RCC 7860 (cell line): Measurements from ENCODE around the gene LAPTM5.

ENCODE experiments used
- DNase-seq: peaks from one replicate; pipeline ENCODE4 v3.0.0-alpha.2; 2015; ENCODE audit warnings: low spot score
- FAIRE-seq: peaks from 2 replicates; lab custom pipeline; 2012; peaks lifted over from hg19 to GRCh38; lab: Jason Lieb, UNC

Gene LAPTM5

DNA sequence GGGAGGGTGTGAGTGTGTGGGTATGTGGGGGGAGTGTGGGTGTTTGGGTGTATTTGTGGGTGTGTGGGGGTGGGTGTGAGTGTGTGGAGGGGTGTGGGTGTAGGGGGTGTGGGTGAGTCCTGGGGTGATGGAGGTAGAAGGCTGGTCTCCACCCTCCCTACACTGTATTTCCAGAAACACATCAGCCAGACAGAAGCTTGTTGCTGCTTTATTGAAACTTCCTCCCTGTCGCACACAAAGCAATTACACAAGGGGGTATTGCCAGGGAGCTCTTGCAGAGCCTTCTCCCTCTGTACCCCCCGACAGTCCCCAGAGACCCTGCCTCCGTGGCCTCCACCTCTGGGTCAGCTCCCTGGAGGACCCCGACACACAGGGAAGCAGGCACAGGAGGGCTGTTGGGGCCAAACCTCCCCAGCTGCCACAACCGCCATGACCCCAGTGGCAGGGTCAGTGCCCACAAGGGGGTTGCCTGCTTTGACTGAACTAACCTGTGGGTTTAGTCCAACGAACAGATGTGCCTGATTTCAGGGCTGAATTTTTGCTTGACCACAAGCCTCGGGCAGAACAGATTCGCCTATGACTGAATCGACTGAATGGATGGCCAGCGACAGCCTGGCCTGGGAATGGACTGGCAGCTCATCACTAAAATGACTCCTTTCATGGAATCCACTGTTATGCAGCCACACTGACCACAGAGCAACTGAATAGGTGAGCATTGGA, 25.1 kb downstream of the LAPTM5 start:
- FAIRE-seq = peak; percentile 93

GRCh38 chr1:30731806-30732276, 25.7 kb downstream of the LAPTM5 start:
- FAIRE-seq = no peak
- DNase-seq = no peak

More for the DNA sequence above, 25.1 kb downstream of the LAPTM5 start:
- peak; percentile 92 for DNase-seq

DNA sequence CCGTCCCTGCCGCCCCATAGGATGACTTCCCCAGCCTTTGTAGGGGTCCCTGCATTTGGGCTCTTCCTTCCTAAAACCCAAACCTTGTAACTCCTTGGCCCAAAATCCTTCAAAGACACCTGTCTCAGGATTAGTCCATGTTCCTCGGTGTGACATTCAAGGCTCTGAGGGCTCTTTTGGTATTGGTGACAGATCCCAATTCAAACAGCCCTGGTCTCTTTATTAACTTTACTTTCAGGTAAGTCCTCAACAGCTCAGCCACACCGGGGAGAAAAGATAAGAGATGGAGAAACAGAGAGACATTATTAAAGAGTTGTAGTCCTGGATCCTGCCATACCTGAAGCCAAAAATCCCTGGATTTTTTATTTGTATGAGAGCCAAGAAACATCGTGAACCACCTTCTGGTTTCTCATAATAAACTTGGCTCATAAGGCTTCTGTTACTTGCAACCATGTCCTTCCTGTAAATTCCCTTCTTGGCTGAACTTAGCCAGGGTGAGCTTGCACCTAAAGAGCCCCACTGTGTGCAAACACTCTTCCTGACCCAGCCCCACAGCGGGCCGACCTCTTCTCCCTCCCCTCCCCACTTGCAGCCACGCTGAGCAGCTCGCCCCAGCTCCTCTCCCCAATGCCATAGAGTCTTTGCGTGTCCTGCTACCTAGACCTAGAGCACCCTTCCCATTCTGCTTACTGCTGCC, 26.3 kb downstream of the LAPTM5 start:
- no peak for DNase-seq
- FAIRE-seq = no peak

DNA sequence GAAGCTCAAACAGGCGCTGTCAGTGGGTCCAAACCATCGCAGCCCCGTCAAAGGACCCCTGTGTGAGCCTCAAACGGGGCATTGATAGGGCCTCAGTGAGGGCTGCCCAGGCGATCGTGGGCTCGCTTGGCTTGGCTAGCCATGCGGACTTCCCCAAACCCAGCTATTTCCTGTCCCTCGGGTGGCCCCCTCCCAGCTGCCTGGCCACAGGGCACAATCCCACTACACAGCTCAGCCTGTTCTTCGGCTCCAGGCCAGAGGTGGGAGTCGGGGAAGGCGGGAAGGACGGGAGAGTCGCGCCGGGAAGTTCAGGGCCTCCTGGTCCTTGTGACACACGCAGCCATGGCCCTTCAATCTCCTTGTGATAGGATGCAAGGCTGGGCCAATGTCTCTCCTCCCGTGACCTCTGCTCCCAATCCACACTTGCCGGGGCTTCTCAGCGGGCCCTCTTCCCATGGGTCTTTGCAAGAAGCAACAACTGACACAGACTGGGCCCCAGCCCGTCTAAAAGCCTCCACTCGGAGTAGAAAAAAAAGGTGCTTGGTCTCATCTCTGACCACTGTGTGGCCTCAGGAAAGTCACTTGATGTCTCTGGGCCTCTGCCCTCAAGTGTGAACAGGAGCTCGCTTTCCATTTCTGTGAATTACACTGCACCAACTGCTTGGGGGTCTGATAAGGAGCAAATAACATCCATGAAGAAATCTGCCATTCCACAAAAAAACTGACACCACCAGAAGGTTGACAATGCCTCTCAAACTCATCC, 27.0 kb downstream of the LAPTM5 start:
- DNase-seq (peak; percentile 57), FAIRE-seq (no peak)

GRCh38 chr1:30729901-30730300, 27.7 kb downstream of the LAPTM5 start:
- FAIRE-seq (no peak), DNase-seq (no peak)

GRCh38 chr1:30728832-30729638, 28.5 kb downstream of the LAPTM5 start:
- DNase-seq (no peak), FAIRE-seq (no peak)

GRCh38 chr1:30728340-30728739, 29.2 kb downstream of the LAPTM5 start:
- no peak for FAIRE-seq

GRCh38 chr1:30727824-30728223, 29.8 kb downstream of the LAPTM5 start:
- DNase-seq (peak; percentile 38), FAIRE-seq (no peak)

More at GRCh38 chr1:30728340-30728739, 29.2 kb downstream of the LAPTM5 start:
- DNase-seq = no peak

DNA sequence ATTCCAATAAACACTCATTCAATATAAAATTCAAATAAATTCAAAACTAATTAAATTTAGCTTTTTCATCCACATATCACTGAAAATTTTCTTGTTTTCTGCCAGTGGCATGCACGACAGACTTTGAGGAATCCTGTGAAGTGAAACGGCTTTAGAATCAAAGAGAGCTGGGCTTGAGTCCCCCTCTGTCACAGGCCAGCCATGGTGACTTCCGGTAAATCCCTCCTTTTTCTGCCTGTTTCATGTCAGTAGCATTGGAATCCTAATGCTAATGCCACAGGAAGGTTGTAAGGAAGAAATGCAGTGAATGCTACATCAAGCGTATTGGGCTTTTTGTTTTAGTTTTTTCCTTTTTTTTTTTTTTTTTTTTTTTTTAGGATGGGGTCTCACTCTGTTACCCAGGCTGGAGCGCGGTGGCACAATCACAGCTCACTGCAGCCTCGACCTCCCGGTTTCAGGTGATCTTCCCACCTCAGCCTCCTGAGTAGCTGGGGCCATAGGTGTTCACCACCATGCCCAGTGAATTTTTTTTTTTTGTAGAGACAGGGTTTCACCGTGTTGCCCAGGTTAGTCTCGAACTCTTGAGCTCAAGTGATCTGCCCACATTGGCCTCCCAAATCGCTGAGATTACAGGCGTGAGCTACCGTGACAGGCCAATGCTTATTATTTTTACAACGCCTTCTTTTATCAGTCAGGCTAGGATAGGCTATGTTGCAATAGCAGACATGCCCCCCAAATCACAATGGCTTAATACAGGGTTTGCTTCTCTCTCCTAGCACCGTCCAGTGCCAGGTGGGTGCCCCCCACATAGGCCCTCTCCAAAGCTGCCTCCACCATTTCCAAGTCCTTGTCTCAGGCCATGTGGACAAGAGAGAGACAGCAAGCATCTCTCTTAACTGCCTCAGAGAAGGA, 30.5 kb downstream of the LAPTM5 start:
- DNase-seq (no peak), FAIRE-seq (no peak)

GRCh38 chr1:30726236-30726635, 31.3 kb downstream of the LAPTM5 start:
- DNase-seq (no peak), FAIRE-seq (no peak)

DNA sequence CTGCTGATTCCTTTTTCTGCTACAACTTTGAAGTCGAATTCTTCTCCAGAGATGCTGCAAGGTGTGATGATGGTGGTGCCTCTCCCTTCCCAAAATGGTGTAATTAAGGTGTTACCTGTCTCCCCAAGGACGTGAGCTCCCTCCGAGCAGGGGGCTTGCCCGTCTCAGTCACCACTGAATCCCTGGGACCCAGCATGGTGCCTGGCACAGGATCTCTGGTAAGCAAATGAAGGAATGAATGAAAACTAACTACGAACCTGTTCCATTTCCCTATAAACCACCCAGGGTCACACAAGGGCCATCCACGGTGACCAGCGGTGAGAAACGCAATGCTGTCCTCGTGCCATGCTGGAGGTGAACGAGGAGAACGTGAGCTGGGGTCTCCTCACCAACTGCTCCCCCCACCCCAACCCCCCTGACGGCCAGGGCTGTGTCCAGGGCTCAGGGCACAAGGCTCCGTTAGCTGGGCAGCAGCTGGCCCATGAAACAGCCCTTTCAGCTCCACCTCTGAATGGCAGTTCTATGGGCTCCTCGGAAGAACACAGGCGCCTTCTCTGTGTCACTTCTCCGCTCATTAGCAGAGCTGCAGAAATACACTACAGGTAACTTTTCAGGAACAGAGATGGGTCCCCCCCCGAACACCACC, 32.0 kb downstream of the LAPTM5 start:
- FAIRE-seq (no peak), DNase-seq (no peak)

- DNase-seq (no peak), FAIRE-seq (no peak)
Observed at GRCh38 chr1:30724655-30725421, 32.7 kb downstream of the LAPTM5 start.

DNA sequence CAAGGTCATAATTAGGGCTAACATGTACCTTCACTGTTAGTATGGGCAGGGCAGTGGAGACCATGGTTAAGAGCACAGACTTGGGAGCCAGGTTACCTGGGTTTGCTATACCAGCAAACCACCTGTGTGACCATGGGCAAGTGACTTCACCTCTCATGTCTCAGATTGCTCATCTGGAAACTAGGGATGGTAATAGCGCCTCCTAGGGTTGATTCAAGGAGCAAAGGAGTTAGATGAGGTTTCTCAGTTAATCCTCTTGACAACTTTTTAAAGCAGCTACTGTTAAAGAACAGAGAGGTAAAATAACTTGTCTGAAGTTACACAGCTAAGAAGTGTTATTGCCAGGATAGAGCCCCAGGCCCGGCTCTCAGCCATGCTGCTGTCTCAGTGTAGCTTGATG, 33.4 kb downstream of the LAPTM5 start:
- no peak for DNase-seq
- no peak for FAIRE-seq

GRCh38 chr1:30723331-30723755, 34.2 kb downstream of the LAPTM5 start, which contains the start of gene MATN1:
MATN1 (minus strand) TSS chr1:30723585; CDS start chr1:30723551, 34 bp downstream.
- FAIRE-seq (no peak), DNase-seq (no peak)

DNA sequence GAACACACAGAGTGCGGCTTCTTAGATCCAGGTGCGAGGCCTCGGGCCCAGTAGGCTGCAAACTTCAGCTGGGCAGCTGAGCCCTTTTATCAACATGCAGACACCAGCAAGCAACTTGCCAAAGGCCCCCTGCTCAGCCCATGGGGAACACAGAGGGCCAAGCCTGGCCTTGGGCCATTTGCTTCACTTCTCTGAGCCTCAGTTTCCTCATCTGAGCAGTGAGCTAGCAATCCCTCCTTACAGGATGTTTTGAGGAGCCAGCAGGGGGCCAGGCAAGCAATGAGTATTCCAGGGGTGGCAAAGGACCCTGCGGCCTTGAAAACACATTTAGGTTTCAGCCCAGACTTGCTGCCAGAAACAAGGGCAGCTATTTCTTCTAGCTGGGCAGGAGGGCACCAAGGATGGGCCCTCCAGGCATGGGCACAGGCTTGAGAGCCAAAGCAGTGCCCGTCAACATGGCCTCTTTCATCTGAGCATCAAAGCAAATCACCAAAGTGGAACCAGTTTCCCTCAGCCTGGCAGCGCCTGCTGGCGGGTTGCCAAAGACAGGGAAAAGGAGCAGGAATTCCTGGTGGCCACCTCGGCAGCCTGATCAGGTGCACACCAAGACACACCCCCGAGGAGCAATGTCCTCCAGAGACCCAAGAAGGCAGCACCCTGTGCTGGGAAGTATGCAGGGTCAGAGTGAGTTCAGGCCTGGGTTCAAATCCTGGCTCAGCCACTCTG, 35.6 kb downstream of the LAPTM5 start:
- FAIRE-seq (no peak), DNase-seq (peak; percentile 19)

DNA sequence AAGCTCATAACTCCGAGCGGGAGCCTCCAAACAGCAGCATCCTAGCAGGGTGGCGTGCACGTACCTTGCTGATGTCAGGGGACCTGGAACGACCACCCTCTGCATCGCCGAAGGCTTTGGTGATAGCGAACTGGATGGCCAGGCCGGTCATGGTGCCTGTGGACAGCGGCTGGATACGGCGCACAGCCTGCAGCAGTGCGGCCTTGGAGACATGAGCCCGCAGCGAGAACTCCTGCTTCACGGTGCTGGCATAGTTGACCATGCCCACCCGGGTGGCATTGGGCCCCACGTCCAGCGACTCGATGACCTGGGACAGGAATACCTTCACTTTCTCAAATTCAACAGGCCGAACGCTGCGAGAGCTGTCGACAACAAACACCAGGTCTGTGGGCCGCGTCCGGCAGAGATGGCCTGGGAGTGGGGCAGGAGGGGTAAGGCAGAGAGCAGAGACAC, 36.2 kb downstream of the LAPTM5 start:
- DNase-seq (no peak), FAIRE-seq (no peak)
